ENCODE measurements around the gene PRRX1.

PRRX1 gene

GRCh38 chr1:170776252-170776651 is 112.3 kb downstream of the PRRX1 start:
- no peak for DNase-seq

- no peak for DNase-seq
Measured at GRCh38 chr1:170776777-170777176, 112.8 kb downstream of the PRRX1 start.
